ENCODE results near the gene PER2. TPM values are rescaled to one million over a fixed set of nuclear protein-coding genes. Genes with fewer than 3 reads are reported as not detected.

PER2 gene
- total and polyA plus RNA-seq, 2 of the 13 experiments (the other 11 are each of a cell fraction or from before 2014, with no cell fraction given) = 5.1 to 9.4 TPM

- TF ChIP-seq SP4 (CRISPR knock-in tag; IDR thresholded peaks at IDR 0.05) = no peak
- no peak for TF ChIP-seq ZNF414 (CRISPR knock-in tag; IDR thresholded peaks at IDR 0.05)
- TF ChIP-seq ARID2 (CRISPR knock-in tag; IDR thresholded peaks at IDR 0.05; ENCODE audit: borderline replicate concordance) = no peak
- TF ChIP-seq ELF4 (CRISPR knock-in tag; IDR thresholded peaks at IDR 0.05; ENCODE audit: borderline replicate concordance) = no peak
- TF ChIP-seq ZBTB43 (CRISPR knock-in tag; conservative IDR thresholded peaks at IDR 0.05) = peak; percentile 28; the same call in 1 of the 2 replicates
- TF ChIP-seq ZNF264 (CRISPR knock-in tag; IDR thresholded peaks at IDR 0.05) = no peak
- TF ChIP-seq ZNF781 (CRISPR knock-in tag; IDR thresholded peaks at IDR 0.05; ENCODE audit: borderline replicate concordance, not compliant biosample characterization) = peak; percentile 48
- TF ChIP-seq ZNF782 (CRISPR knock-in tag; IDR thresholded peaks at IDR 0.05; ENCODE audit: borderline replicate concordance) = no peak
- no peak; the same call in 1 of the 2 replicates for TF ChIP-seq SRY (CRISPR knock-in tag; IDR thresholded peaks at IDR 0.05)
- TF ChIP-seq MAF1 (CRISPR knock-in tag; IDR thresholded peaks at IDR 0.05; ENCODE audit: borderline replicate concordance) = no peak
- no peak for TF ChIP-seq HMGA1 (CRISPR knock-in tag; conservative IDR thresholded peaks at IDR 0.05)
- TF ChIP-seq, protein P1, sequence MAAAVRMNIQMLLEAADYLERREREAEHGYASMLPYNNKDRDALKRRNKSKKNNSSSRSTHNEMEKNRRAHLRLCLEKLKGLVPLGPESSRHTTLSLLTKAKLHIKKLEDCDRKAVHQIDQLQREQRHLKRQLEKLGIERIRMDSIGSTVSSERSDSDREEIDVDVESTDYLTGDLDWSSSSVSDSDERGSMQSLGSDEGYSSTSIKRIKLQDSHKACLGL (CRISPR knock-in tag; IDR thresholded peaks at IDR 0.05) = no peak
- TF ChIP-seq KLF9 (CRISPR knock-in tag; IDR thresholded peaks at IDR 0.05; ENCODE audit: low read depth) = 0 out of 2 replicates have a peak, but pooled peaks have one; percentile 47
- peak; percentile 55; the same call in 1 of the 2 replicates for TF ChIP-seq NFYB (CRISPR knock-in tag; IDR thresholded peaks at IDR 0.05)
- TF ChIP-seq SNRNP70 (IDR thresholded peaks at IDR 0.05; ENCODE audit: low read depth, low read length) = no peak
- TF ChIP-seq, protein P2, sequence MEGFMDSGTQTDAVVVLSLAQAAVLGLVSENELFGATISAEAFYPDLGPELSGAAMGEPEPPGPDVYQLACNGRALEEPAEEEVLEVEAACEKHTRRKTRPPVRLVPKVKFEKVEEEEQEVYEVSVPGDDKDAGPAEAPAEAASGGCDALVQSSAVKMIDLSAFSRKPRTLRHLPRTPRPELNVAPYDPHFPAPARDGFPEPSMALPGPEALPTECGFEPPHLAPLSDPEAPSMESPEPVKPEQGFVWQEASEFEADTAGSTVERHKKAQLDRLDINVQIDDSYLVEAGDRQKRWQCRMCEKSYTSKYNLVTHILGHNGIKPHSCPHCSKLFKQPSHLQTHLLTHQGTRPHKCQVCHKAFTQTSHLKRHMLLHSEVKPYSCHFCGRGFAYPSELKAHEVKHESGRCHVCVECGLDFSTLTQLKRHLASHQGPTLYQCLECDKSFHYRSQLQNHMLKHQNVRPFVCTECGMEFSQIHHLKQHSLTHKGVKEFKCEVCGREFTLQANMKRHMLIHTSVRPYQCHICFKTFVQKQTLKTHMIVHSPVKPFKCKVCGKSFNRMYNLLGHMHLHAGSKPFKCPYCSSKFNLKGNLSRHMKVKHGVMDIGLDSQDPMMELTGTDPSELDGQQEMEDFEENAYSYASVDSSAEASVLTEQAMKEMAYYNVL (CRISPR knock-in tag; IDR thresholded peaks at IDR 0.05; ENCODE audit: borderline replicate concordance) = no peak; the same call in 1 of the 2 replicates
- TF ChIP-seq ZSCAN12 (CRISPR knock-in tag; IDR thresholded peaks at IDR 0.05) = no peak
- TF ChIP-seq HHEX (CRISPR knock-in tag; IDR thresholded peaks at IDR 0.05) = no peak
- TF ChIP-seq TAF1 (CRISPR knock-in tag; IDR thresholded peaks at IDR 0.05) = peak; percentile 28; the same call in 1 of the 2 replicates
- peak; percentile 53; the same call in 1 of the 2 replicates for TF ChIP-seq ZSCAN31 (CRISPR knock-in tag; IDR thresholded peaks at IDR 0.05; ENCODE audit: low read depth)
- TF ChIP-seq SKIL (CRISPR knock-in tag; IDR thresholded peaks at IDR 0.05; ENCODE audit: borderline replicate concordance) = no peak
- TF ChIP-seq, protein P3, sequence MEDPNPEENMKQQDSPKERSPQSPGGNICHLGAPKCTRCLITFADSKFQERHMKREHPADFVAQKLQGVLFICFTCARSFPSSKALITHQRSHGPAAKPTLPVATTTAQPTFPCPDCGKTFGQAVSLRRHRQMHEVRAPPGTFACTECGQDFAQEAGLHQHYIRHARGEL (CRISPR knock-in tag; IDR thresholded peaks at IDR 0.05) = no peak
Measured at GRCh38 chr2:238203094-238203972, 85.1 kb downstream of the PER2 start, which contains the start of gene ILKAP (continued).
